Keratinocyte (primary cell): ENCODE results near the gene FAM120AOS. TPM values are rescaled to one million over a fixed set of nuclear protein-coding genes. Genes with fewer than 3 reads are reported as not detected.

ENCODE experiments used
- DNase-seq: peaks from one replicate; pipeline ENCODE4 v3.0.0-alpha.2; 2011; ENCODE audit warnings: low read depth, missing footprints, low spot score
- FAIRE-seq: peaks from 2 replicates; lab custom pipeline; 2011; peaks lifted over from hg19 to GRCh38; lab: Jason Lieb, UNC
- H2AFZ ChIP-seq: 2 replicates; pipeline ENCODE4 v1.6.0; 2012; ENCODE audit warnings: low read length, control low read depth, inconsistent platforms; ENCODE audit not compliant: control insufficient read depth
- H3K27ac ChIP-seq: 2 replicates; pipeline ENCODE4 v1.5.1; 2011; ENCODE audit warnings: low read length; ENCODE audit not compliant: control insufficient read depth, insufficient read depth
- H3K27me3 ChIP-seq: 3 replicates; pipeline ENCODE4 v1.6.0; 2011; ENCODE audit warnings: low read length; ENCODE audit not compliant: control insufficient read depth, insufficient read depth; ENCODE audit errors: extremely low read depth
- H3K36me3 ChIP-seq, 2 experiments: 2 replicates in 1 of 2; 3 replicates in 1 of 2; pipeline ENCODE4 v1.5.1; 2011; ENCODE audit warnings: low read length in 2 of 2, mild to moderate bottlenecking in 1 of 2; ENCODE audit not compliant: control insufficient read depth in 2 of 2, insufficient read depth in 2 of 2; ENCODE audit errors: extremely low read depth in 1 of 2
- H3K4me1 ChIP-seq: 3 replicates; pipeline ENCODE4 v1.5.1; 2011; ENCODE audit warnings: low read length; ENCODE audit not compliant: control insufficient read depth, insufficient read depth; ENCODE audit errors: extremely low read depth
- H3K4me2 ChIP-seq: 3 replicates; pipeline ENCODE4 v1.6.0; 2011; ENCODE audit warnings: low read depth, low read length; ENCODE audit not compliant: control insufficient read depth, insufficient read depth; ENCODE audit errors: extremely low read depth
- H3K4me3 ChIP-seq, 3 experiments: fragments of 200-600 bp in 1 of 3; sonication (generic) in 1 of 3; 2 replicates in 2 of 3; 3 replicates in 1 of 3; pipeline ENCODE4 v1.5.1; 2011 to 2016; ENCODE audit warnings: low read length in 3 of 3, mild to moderate bottlenecking in 3 of 3, control low read depth in 2 of 3, inconsistent platforms in 1 of 3, low read depth in 1 of 3, mixed read lengths in 1 of 3, mixed run types in 1 of 3, moderate library complexity in 1 of 3; ENCODE audit not compliant: control insufficient read depth in 2 of 3, insufficient read depth in 2 of 3; ENCODE audit errors: extremely low read depth in 1 of 3
- H3K79me2 ChIP-seq: 2 replicates; pipeline ENCODE4 v1.6.0; 2012; ENCODE audit warnings: low read length; ENCODE audit not compliant: control insufficient read depth, insufficient read depth
- H3K9ac ChIP-seq: 3 replicates; pipeline ENCODE4 v1.6.0; 2011; ENCODE audit warnings: low read length; ENCODE audit not compliant: control insufficient read depth, insufficient read depth; ENCODE audit errors: extremely low read depth
- H3K9me1 ChIP-seq: 3 replicates; pipeline ENCODE4 v1.6.0; 2011; ENCODE audit warnings: low read length; ENCODE audit not compliant: control insufficient read depth, insufficient read depth; ENCODE audit errors: extremely low read depth
- H3K9me3 ChIP-seq: 2 replicates; pipeline ENCODE4 v1.5.1; 2012; ENCODE audit warnings: low read depth, low read length; ENCODE audit not compliant: control insufficient read depth
- H4K20me1 ChIP-seq: 3 replicates; pipeline ENCODE4 v1.6.0; 2011; ENCODE audit warnings: low read length; ENCODE audit not compliant: control insufficient read depth, insufficient read depth; ENCODE audit errors: extremely low read depth
- CTCF ChIP-seq, 3 experiments: IDR thresholded peaks in 1 of 3; conservative IDR thresholded peaks in 1 of 3; optimal IDR thresholded peaks in 1 of 3; 2 replicates in 2 of 3; 3 replicates in 1 of 3; pipeline versions ENCODE3 to v1.5.1; 2011; ENCODE audit warnings: low read length in 3 of 3, mild to moderate bottlenecking in 3 of 3, moderate library complexity in 2 of 3, control low read depth in 1 of 3, inconsistent platforms in 1 of 3; ENCODE audit not compliant: insufficient read depth in 2 of 3; ENCODE audit errors: extremely low read depth in 1 of 3
- EZH2 ChIP-seq: IDR thresholded peaks from one replicate; pipeline ENCODE4 v1.6.1; 2012; ENCODE audit warnings: inconsistent platforms, mild to moderate bottlenecking, low read length, moderate library complexity
- dilution Hi-C: fragments of 300-500 bp; cut with MboI; formaldehyde crosslinking; loops from one replicate; pipeline ENCODE4 v1.7.0; 2020; ENCODE audit warnings: low sequenced_read_pairs; ENCODE audit not compliant: extremely low pct_ligation_motif_present
- polyA plus RNA-seq, 5 experiments: library from polyadenylated mRNA; depleted of rRNA in 3 of 5; stranded (reverse) in 3 of 5; stranded (forward) in 1 of 5; unstranded in 1 of 5; fragments of >200 nt; gene quantifications; 1 replicate in 1 of 5; 2 replicates in 3 of 5; 3 replicates in 1 of 5; pipeline versions ENCODE4 v1.2.1 to v1.2.3, GENCODE V29; 2011 to 2012; ENCODE audit warnings: missing spikeins in 2 of 5, low read depth in 1 of 5, low replicate concordance in 1 of 5

Gene FAM120AOS
- polyA plus RNA-seq, 1 donor (not counting 4 experiments of a cell fraction or from before 2014, with no cell fraction given), result 18.6 TPM

GRCh38 chr9:93464876-93465275 is 11.5 kb upstream of the FAM120AOS start:
- Histone ChIP-seq H3K4me2 (no peak overlapping the region), H2AFZ (no peak overlapping the region), H3K27ac (no peak overlapping the region), H4K20me1 (peaks cover 27% of the 10 kb centered on the region), H3K27me3 (no peaks in the 10 kb centered on the region), H3K79me2 (peaks cover 96% of the 10 kb centered on the region), H3K4me1 (peaks cover 37% of the 10 kb centered on the region), H3K9me1 (peaks cover 5% of the 10 kb centered on the region), H3K9me3 (no peaks in the 10 kb centered on the region), H3K4me3 (no peak overlapping the region), H3K36me3 (no peaks in the 10 kb centered on the region), H3K9ac (no peak overlapping the region)
- DNase-seq, result no peak
- FAIRE-seq, result no peak
- TF ChIP-seq CTCF (optimal IDR thresholded peaks at IDR 0.05 in 1 of 3, IDR thresholded peaks at IDR 0.05 in 1 of 3, conservative IDR thresholded peaks at IDR 0.05 in 1 of 3; ENCODE audit: extremely low read depth in 1 of 3, insufficient read depth in 2 of 3, low read length in 3 of 3) (no peak), EZH2 (no peak)
- dilution Hi-C loops, result no loop called here

DNA sequence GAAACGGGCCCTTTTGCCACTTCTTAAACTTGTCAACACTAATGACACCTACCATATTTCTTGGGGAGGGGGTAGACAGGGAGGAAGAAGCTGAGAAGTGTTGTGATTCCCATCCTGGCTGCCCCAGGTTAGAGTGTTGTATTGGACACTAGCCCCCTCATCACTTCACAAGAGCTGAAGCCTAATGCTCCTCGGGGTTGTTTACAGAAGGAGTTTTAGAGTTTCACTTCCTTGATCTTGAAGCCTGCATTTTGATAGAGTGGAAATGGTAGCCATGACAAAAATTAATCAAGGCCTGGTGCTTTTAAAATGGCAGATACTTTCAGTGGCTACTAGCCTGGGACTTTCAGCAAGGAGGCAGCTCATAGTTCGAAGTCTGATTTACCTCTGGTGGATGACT is 11.0 kb upstream of the FAM120AOS start:
- H3K9me3 ChIP-seq, result no peaks in the 10 kb centered on the region
- no peak overlapping the region for H3K9ac ChIP-seq
- H3K27me3 ChIP-seq, result no peaks in the 10 kb centered on the region
- no peak overlapping the region for H3K4me2 ChIP-seq
- peaks cover 5% of the 10 kb centered on the region for H3K9me1 ChIP-seq
- DNase-seq (no peak), FAIRE-seq (no peak)
- H3K79me2 ChIP-seq, result peaks cover 96% of the 10 kb centered on the region
- dilution Hi-C loops, result no loop called here
- peaks cover 29% of the 10 kb centered on the region for H4K20me1 ChIP-seq
- H3K27ac ChIP-seq, result no peak overlapping the region
- peaks cover 0 to 3% of the 10 kb centered on the region in 2 experiments for H3K36me3 ChIP-seq
- no peak overlapping the region for H3K4me3 ChIP-seq
- H2AFZ ChIP-seq, result no peak overlapping the region
- H3K4me1 ChIP-seq, result peaks cover 37% of the 10 kb centered on the region
- TF ChIP-seq EZH2 (no peak), CTCF (optimal IDR thresholded peaks at IDR 0.05 in 1 of 3, IDR thresholded peaks at IDR 0.05 in 1 of 3, conservative IDR thresholded peaks at IDR 0.05 in 1 of 3; ENCODE audit: extremely low read depth in 1 of 3, insufficient read depth in 2 of 3, low read length in 3 of 3) (no peak)
